GM18951 (cell line): ENCODE results near the gene ZIC4.

Source experiments
- POLR2A ChIP-seq: IDR thresholded peaks from 4 replicates; pipeline ENCODE4 v1.6.1; 2011; ENCODE audit warnings: mild to moderate bottlenecking; ENCODE audit not compliant: insufficient read length, insufficient read depth; ENCODE audit errors: extremely low read depth
- in situ Hi-C: fragments of 300-500 bp; cut with MboI; formaldehyde crosslinking; loops from one replicate; pipeline ENCODE4 v1.12.0; 2022; ENCODE audit warnings: low sequenced_read_pairs, mixed read lengths, inconsistent platforms; ENCODE audit not compliant: unreplicated experiment

Gene ZIC4

GRCh38 chr3:147371771-147372340, 34.5 kb downstream of the ZIC4 start:
- TF ChIP-seq POLR2A = no peak
- in situ Hi-C loops = no loop called here

- no peak for TF ChIP-seq POLR2A
- in situ Hi-C loops = no loop called here
Observed at GRCh38 chr3:147371140-147371539, 35.2 kb downstream of the ZIC4 start.

- in situ Hi-C loops = no loop called here
Observed at GRCh38 chr3:147370349-147370748, 36.0 kb downstream of the ZIC4 start.

GRCh38 chr3:147369661-147370123, 36.7 kb downstream of the ZIC4 start:
- in situ Hi-C loops = no loop called here

More at GRCh38 chr3:147370349-147370748, 36.0 kb downstream of the ZIC4 start:
- no peak for TF ChIP-seq POLR2A

GRCh38 chr3:147369231-147369630, 37.1 kb downstream of the ZIC4 start:
- in situ Hi-C loops = no loop called here
- no peak for TF ChIP-seq POLR2A

More at GRCh38 chr3:147369661-147370123, 36.7 kb downstream of the ZIC4 start:
- TF ChIP-seq POLR2A = no peak

- no peak for TF ChIP-seq POLR2A
- in situ Hi-C loops = no loop called here
Observed at GRCh38 chr3:147368561-147369221, 37.7 kb downstream of the ZIC4 start.

- no peak for TF ChIP-seq POLR2A
- in situ Hi-C loops = no loop called here
Observed at GRCh38 chr3:147368151-147368550, 38.2 kb downstream of the ZIC4 start.

- in situ Hi-C loops = no loop called here
Observed at GRCh38 chr3:147367676-147368075, 38.7 kb downstream of the ZIC4 start.

GRCh38 chr3:147365196-147366115, 40.9 kb downstream of the ZIC4 start:
- in situ Hi-C loops = no loop called here
- no peak for TF ChIP-seq POLR2A

More at GRCh38 chr3:147367676-147368075, 38.7 kb downstream of the ZIC4 start:
- no peak for TF ChIP-seq POLR2A

- in situ Hi-C loops = no loop called here
- no peak for TF ChIP-seq POLR2A
Observed at GRCh38 chr3:147364771-147365170, 41.6 kb downstream of the ZIC4 start.

GRCh38 chr3:147361454-147362420, 44.6 kb downstream of the ZIC4 start:
- in situ Hi-C loops = no loop called here
- no peak for TF ChIP-seq POLR2A
